Mesothelial cell of epicardium (in vitro differentiated cells): ENCODE measurements around the gene CBX2. TPM values are rescaled to one million over a fixed set of nuclear protein-coding genes. Genes with fewer than 3 reads are reported as not detected.

Experiments used
- DNase-seq, 2 experiments: peaks; one replicate each; pipeline ENCODE4 v3.0.0; 2021; ENCODE audit warnings: low spot score in 2 of 2; ENCODE audit not compliant: unreplicated experiment in 2 of 2
- H3K27ac Mint-ChIP-seq: 2 replicates; pipeline ENCODE4 v1.8.0; 2021; ENCODE audit warnings: mixed read lengths
- H3K27me3 Mint-ChIP-seq: 2 replicates; pipeline ENCODE4 v1.8.0; 2021; ENCODE audit warnings: low read depth, mixed read lengths
- H3K36me3 Mint-ChIP-seq: 2 replicates; pipeline ENCODE4 v1.8.0; 2021; ENCODE audit warnings: mixed read lengths
- H3K4me1 Mint-ChIP-seq: 2 replicates; pipeline ENCODE4 v1.8.0; 2021; ENCODE audit warnings: mixed read lengths
- H3K4me3 Mint-ChIP-seq: 2 replicates; pipeline ENCODE4 v1.8.0; 2021; ENCODE audit warnings: mild to moderate bottlenecking, moderate library complexity, mixed read lengths
- H3K9me3 Mint-ChIP-seq: 2 replicates; pipeline ENCODE4 v1.8.0; 2021; ENCODE audit warnings: mixed read lengths
- total RNA-seq: library from RNA; stranded (reverse); gene quantifications from 3 replicates; pipeline ENCODE4 v1.2.1, GENCODE V29; 2021
- TF ChIP-seq, protein P1 (sequence below): fragments of 200-600 bp; sonication (generic); IDR thresholded peaks from one replicate; pipeline ENCODE4 v1.5.0; 2021; ENCODE audit warnings: antibody characterized with exemption; ENCODE audit not compliant: unreplicated experiment

The CBX2 gene
- total RNA-seq, 1 donor from 2014 or later: 49.7 TPM

DNA sequence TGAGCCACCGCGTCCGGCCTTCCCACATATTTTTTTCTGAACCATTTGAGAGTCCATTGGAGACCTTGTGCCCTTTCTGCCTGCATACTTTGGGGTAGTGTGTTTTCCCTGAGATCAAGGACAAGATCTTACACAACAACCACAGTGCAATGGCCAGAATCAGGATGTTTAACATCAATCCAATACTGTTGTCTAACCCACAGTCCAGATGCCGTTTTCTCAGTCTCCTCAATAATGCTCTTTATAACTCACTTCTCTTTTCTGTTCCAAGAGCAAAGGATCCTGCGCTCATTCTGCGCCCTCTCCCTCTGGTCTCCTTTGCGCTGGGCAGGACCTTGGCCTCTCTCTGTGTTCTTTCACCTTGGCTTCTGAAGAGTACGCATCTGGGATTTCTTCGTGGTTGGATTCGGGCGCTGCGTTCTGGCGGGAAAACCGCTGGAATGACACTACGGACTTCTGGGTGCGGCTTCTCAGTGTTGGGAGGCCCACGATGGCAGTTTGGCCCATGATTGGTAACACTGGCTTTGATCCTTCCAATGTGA, 44.7 kb downstream of the CBX2 start:
- Mint-ChIP-seq H3K27me3 (peaks cover 72% of the 10 kb centered on the region), H3K4me1 (peaks cover 16% of the 10 kb centered on the region), H3K9me3 (no peaks in the 10 kb centered on the region), H3K27ac (no peak overlapping the region), H3K4me3 (no peak overlapping the region), H3K36me3 (no peaks in the 10 kb centered on the region)
- TF ChIP-seq, protein P1, sequence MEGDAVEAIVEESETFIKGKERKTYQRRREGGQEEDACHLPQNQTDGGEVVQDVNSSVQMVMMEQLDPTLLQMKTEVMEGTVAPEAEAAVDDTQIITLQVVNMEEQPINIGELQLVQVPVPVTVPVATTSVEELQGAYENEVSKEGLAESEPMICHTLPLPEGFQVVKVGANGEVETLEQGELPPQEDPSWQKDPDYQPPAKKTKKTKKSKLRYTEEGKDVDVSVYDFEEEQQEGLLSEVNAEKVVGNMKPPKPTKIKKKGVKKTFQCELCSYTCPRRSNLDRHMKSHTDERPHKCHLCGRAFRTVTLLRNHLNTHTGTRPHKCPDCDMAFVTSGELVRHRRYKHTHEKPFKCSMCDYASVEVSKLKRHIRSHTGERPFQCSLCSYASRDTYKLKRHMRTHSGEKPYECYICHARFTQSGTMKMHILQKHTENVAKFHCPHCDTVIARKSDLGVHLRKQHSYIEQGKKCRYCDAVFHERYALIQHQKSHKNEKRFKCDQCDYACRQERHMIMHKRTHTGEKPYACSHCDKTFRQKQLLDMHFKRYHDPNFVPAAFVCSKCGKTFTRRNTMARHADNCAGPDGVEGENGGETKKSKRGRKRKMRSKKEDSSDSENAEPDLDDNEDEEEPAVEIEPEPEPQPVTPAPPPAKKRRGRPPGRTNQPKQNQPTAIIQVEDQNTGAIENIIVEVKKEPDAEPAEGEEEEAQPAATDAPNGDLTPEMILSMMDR: no peak
- no peak for DNase-seq

DNA sequence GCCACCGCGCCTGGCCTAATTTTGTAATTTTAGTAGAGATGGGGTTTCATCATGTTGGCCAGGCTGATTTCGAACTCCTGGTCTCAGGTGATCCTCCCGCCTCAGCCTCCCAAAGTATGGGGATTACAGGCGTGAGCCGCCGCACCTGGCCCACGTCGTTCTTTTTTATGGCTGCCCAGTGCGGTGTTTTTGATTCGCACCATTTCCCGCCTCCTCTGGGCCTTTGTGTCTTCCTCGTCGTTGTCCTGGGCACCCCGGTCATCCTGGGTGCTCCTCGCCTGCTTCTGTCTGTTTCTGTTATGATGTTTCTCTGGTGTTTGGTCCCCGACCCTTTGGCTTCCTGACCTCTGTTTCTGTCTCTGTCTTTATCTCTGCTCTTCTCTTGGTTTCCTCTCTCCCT, 46.3 kb downstream of the CBX2 start:
- Mint-ChIP-seq H3K27ac (no peak overlapping the region), H3K36me3 (no peaks in the 10 kb centered on the region), H3K27me3 (peaks cover 56% of the 10 kb centered on the region), H3K4me1 (peaks cover 26% of the 10 kb centered on the region), H3K4me3 (no peak overlapping the region), H3K9me3 (no peaks in the 10 kb centered on the region)
- TF ChIP-seq, protein P1: no peak
- no peak for DNase-seq

DNA sequence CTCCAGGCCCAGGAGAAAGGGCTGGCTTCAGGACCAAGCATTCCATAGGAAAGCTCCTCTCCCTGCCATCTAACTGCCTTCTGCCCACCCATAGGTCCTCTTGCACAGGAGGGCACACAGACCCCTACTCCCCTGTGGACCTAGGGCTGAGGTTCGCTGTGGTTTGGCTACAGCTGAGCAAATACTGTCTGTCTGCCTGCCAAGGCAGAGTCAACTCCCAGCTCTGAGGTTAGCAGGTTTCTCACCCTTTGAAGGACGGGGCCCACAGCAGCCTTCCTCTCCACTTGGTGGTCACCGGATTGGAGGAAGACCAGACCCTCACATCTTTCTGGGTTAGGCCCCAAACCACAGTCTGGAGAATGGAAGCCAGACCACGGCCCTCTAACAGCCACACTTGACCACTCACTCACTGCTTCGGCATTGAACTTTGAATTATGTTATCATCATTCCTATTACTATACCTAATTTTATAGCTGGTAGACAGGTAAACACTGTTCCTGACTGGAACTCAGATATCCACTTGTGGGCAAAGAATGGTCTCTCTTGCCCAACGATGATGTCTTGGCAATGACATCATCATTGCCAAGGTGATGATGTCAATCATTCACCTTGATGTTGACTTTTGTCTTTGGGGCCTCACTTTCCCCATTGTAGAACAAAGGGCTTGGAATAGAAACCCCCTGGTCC, 47.1 kb downstream of the CBX2 start:
- H3K27ac Mint-ChIP-seq: no peak overlapping the region
- no peaks in the 10 kb centered on the region for H3K36me3 Mint-ChIP-seq
- H3K4me3 Mint-ChIP-seq: no peak overlapping the region
- TF ChIP-seq, protein P1: no peak
- no peaks in the 10 kb centered on the region for H3K9me3 Mint-ChIP-seq
- DNase-seq: no peak
- H3K4me1 Mint-ChIP-seq: peaks cover 31% of the 10 kb centered on the region
- peaks cover 52% of the 10 kb centered on the region for H3K27me3 Mint-ChIP-seq

DNA sequence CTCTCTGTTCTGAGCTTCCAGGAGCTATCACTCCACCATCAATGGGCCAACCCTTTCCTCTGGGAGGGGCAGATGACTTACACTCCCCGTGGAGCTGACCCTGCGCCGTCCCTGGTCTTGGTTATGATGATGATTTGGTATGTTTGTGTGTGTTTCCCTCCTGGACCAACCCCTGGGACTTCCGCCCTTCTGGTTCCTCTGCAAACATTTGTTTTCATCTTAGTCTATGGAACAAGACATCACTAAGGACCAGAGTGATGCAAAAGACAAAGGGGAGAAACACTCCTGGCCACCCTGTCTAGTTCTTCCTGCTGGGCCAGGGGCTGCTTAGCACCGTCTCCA, 47.6 kb downstream of the CBX2 start:
- TF ChIP-seq, protein P1: no peak
- no peaks in the 10 kb centered on the region for H3K36me3 Mint-ChIP-seq
- H3K4me3 Mint-ChIP-seq: no peak overlapping the region
- no peak overlapping the region for H3K27ac Mint-ChIP-seq
- no peak for DNase-seq
- no peaks in the 10 kb centered on the region for H3K9me3 Mint-ChIP-seq
- peaks cover 48% of the 10 kb centered on the region for H3K27me3 Mint-ChIP-seq
- H3K4me1 Mint-ChIP-seq: peaks cover 31% of the 10 kb centered on the region

DNA sequence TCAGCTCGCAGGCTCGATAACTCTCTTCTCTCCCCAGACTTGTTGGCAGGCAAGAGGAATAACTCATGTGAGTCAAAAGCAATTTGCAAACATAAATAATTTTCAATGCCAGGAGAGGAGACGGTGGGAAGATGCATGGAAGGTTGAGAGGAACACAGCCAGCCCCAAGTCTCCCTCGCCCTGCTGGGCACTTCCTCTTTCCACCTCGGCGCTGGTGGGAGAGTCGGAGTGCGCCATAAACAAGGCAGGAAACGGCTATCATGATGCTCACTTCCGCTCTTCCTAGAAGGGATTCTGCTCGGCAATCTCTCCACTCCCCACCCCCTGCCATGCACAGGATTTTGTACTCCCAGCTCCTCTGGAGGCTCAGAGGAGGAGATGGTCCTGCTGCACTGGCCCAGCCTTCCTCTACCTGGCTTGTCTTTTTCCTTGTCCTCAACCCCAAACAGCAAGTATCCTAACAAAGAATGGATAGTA, 48.3 kb downstream of the CBX2 start:
- Mint-ChIP-seq H3K27ac (no peak overlapping the region), H3K9me3 (no peaks in the 10 kb centered on the region), H3K4me1 (peaks cover 32% of the 10 kb centered on the region), H3K4me3 (peak overlapping the region; percentile 11), H3K36me3 (no peaks in the 10 kb centered on the region), H3K27me3 (peaks cover 41% of the 10 kb centered on the region)
- no peak for DNase-seq
- TF ChIP-seq, protein P1: no peak
